Frontal cortex (tissue), 4 donors: ENCODE results near the gene MTUS2. TPM values are rescaled to one million over a fixed set of nuclear protein-coding genes. Genes with fewer than 3 reads are reported as not detected.

Experiments
- DNase-seq, 2 donors: peaks; one replicate each; pipeline ENCODE4 v3.0.0; 2012; ENCODE audit warnings: low spot score in 2 of 2
- FAIRE-seq: peaks from 2 replicates; lab custom pipeline; 2012; peaks lifted over from hg19 to GRCh38; lab: Jason Lieb, UNC
- total RNA-seq: library from RNA; depleted of rRNA; stranded (reverse); fragments of >200 nt; gene quantifications from one replicate; pipeline ENCODE4 v1.2.3, GENCODE V29; 2014
- donor health status: control.
- donor health status: control.
- donor health status: control.

MTUS2 gene
- total RNA-seq, 1 donor from 2014 or later: 7.3 TPM

DNA sequence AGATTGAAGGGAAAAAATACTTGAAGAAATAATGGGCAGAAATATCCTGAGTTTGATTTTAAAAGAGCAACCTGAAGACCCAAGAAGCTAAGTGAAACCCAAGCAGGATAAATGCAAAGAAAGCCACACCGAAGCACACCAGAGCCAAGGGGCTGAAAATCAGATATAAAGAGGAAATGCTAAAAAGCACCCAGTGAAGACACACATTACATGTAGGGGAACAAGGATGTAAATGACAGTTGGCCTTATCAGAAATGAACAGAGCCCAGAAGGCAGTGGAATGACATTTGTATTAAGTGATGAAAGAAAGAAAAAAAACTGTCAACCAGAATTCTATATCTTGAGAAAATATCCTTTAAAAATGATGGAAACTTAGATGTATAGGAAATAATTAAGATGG, 636.3 kb downstream of the MTUS2 start:
- FAIRE-seq (no peak), DNase-seq (no peak)

- no peak for DNase-seq
- FAIRE-seq: no peak
These were observed 637.2 kb downstream of the MTUS2 start for GRCh38 chr13:29457299-29457698.

DNA sequence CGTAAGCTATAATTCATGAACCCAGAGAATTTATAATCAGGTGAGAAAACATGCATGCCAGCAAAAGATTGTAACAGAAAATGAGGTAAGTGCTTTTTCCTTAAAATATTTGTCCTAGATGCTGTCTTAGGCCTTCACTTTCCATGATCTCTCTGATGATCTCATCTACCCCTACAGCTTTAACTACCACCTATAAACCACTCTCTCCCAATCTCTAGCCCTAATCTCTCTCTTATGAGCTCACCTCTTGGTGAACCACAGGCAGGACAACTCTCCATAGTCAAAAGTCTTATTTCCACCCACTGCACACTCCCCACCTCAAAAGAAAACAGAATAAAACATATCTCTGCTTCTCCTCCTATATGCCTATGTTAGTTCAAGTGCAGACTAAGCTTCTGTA, 638.3 kb downstream of the MTUS2 start:
- DNase-seq: no peak
- FAIRE-seq: no peak

DNA sequence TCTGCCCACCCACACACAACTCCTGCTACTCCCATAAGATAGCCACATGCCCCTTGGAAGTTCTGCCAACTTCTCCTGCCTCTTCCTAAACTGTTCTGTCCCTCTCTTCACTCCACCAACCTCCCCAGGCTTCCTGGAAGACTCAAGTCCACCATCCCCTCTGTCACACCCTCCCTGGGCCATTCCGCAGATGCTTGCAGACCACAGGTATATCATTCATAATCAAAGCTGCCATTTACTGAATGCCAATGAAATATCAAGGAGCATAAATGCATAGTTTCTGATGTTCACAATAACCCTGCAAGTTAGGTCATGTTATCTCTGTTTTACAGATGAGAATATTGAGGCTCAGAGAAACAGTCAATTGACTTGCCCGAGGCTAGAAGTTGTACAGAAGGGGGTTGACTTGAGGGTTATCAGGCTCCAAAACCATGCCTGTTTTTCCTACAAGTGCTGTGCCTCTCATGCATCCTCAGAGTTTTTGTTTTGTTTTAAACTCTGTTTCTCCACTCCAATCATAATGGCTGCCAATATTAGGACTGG, 639.7 kb downstream of the MTUS2 start:
- no peak for FAIRE-seq
- no peak for DNase-seq

- no peak for DNase-seq
- no peak for FAIRE-seq
These were observed 644.1 kb downstream of the MTUS2 start for GRCh38 chr13:29464105-29464679.

- no peak for FAIRE-seq
- no peak for DNase-seq
These were observed 645.7 kb downstream of the MTUS2 start for GRCh38 chr13:29465741-29466293.

DNA sequence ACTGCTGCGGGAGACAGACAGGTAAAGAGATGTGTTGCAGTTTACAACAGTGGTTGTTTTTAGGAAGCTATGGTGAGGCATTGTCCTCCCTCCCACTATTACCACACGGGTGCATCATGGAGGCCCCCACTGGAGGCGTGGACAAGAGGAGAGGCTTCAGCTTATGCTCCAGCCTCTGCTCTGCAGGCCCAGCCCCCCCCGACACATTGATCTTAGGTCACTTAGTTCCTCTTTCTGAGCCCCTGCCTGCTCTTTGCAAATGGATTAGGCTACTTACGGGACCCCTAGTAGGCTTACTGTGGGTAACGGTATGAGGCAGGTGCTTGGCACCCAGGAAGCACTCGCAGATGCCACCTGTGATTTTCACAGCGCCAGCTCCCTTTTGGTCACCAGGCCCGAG, 651.4 kb downstream of the MTUS2 start:
- no peak for FAIRE-seq
- DNase-seq: no peak

DNA sequence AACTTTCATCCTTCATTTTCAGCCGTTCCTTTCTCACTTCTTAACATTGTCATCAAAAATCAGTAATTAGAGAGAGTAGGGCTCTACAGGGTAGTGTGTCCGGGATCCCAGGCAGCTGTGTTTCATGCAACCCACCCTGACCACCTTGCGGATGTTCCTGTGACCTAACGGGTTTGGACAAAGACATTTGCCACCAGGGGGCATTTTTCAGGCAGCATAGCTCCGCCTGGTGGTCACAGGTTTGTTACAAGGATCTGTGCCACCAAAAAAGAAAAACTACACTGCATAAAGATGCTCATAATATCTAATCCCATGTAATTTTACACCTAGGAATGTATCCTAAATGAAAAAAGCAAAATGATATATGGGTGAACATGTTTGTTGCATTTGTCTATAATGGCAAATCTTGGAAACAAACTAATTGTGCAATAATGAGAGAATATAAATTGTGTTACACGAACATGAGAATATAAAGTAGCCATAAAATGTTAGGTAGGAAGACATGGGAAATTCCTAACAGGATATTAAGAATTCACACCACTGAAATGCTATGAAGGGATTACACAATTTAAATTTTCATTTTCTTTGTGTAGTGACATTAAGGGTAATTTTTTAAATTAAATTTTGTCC, 652.3 kb downstream of the MTUS2 start:
- DNase-seq: no peak
- FAIRE-seq: no peak

DNA sequence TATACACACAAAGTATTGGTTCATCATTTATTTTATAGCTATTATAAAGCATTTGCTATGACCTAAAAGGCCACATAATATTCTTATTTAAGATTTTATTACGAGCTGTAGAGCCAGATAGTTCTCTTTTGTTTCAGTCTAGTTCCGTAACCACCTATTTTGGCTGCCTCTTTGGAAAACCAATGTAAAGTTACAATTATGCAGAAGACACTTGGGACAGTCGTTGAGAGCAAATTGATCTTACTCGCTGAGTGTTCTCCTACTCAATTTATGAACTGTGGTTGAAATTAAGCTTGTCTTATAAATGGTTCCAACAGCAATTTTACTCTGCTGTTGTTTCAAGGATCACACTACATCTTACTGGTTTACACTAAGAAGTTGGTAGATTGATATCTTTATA, 653.0 kb downstream of the MTUS2 start:
- FAIRE-seq (no peak), DNase-seq (no peak)

- DNase-seq: no peak
- FAIRE-seq: no peak
These were observed 654.9 kb downstream of the MTUS2 start for GRCh38 chr13:29474991-29475390.

- no peak for DNase-seq
These were observed 655.9 kb downstream of the MTUS2 start for GRCh38 chr13:29476046-29476445.

DNA sequence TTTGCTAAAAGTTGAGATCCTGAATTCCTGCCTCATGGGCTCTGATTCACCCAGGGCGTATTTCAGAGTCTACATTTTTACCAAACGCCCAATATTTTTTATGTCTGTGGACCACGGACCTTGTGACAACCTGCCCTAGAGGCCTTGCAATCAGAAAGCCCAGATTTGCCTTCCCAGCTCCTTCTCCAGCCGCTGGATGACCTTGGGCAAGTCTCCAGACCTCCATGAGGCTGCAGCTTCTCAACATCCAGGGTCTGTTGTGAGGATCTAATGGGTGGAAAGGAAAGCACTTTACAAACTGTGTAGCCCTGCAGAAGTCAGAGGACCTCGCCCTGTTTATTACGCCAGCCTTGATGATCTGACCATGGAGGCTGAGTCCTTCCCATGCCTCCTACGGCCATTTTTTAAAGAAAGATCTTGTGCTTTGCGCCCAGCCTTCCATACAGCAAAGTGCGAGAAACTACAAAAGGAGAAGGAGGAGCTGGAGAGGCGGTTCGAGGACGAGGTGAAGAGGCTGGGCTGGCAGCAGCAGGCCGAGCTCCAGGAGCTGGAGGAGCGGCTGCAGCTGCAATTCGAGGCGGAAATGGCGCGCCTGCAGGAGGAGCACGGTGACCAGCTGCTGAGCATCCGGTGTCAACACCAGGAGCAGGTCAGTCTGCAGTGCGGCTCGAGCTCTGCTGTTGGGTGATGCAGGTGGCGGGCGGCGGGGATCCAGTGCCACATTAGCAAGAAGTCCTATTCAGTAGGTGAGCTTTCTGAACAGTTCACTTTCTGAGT, 659.8 kb downstream of the MTUS2 start:
- DNase-seq: no peak
- no peak for FAIRE-seq

More at GRCh38 chr13:29476046-29476445, 655.9 kb downstream of the MTUS2 start:
- no peak for FAIRE-seq

DNA sequence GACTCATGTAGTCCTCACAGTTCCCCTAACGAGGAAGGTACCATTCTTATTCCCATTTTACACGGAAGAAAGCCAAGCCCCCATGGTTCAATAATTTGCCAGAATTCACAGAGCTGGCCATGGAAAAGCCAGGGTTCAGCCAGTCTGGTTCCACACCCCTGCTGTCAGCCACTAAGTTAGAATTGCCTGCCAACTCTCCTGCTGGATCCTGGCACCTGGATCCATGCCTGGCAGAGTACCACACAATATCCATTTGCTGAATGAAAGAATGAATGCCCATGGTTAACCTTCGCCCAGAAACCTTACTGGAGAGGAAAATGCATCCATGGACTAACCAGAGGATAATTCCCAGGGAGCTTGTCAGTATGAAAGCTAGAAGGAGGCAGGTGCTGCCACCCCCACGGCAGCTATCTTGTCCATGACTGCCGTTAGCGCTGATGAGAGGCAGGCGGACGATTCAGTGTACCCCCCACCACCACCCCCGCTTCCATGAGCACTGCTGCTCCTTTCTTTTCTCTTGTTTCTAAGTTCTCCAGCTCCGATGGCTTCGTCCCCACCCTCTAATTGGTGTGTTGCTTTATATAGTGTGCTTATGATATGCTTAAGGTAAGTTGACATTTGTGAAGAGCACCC, 660.9 kb downstream of the MTUS2 start:
- FAIRE-seq (no peak), DNase-seq (no peak)

DNA sequence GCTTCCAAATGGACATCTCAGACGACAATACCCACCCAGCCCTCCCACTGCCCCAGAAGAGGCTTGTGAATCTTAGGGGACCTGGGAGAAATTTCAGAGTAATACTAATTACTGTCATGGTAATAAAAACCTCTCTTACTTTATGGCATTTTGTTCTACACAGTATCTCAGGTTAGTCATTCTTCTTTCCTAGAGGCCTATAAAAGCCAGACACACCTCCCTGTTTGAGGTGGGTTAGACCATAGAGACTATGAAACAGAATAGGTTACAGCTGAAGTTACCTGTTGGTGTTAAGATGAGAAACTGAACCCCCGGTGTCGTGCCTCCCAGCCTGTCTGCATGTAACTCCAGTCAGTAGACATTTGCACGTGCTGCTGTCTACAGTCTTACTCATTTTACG, 661.5 kb downstream of the MTUS2 start:
- DNase-seq (no peak), FAIRE-seq (no peak)

GRCh38 chr13:29482504-29482903, 662.4 kb downstream of the MTUS2 start:
- DNase-seq (no peak), FAIRE-seq (no peak)

DNA sequence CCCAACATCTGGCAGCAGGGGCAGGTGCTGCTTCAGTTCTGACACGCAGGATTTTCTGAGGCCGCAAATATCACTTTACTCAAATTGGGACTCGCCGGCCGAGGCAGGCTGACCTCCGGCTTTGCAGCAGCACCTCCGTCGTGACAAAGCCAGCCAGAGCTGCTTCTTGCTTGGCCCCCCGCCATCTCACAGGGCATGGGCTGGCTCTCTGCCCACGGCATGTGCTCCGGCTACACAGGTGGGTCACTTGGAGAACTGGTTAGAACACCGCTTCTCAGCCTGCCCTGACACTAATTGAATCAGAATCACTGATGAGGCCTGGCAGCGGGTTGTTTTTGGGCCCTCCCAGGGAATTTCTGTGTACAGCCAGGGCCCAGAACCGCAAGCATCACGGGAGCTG, 663.1 kb downstream of the MTUS2 start:
- FAIRE-seq (no peak), DNase-seq (no peak)

DNA sequence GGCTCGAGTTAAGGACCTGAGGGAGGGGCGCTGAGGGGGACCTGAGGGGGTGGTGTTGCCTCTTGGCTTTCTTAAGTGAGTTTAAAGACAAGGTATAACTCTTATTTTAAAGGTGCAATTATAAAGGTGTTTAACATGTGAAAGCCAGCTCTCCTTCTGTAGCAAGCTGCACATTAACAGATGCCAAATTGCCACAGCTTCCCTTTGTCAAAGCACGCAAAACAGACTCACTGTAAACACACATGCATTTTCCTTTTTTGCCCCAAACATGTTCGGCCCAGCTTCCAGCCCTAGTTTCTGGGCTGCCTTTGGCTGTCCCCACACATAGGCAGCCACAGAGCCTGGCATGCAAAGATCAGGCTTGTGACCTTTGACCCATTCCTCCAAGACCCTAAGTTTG, 663.5 kb downstream of the MTUS2 start:
- FAIRE-seq: no peak
- DNase-seq: no peak

DNA sequence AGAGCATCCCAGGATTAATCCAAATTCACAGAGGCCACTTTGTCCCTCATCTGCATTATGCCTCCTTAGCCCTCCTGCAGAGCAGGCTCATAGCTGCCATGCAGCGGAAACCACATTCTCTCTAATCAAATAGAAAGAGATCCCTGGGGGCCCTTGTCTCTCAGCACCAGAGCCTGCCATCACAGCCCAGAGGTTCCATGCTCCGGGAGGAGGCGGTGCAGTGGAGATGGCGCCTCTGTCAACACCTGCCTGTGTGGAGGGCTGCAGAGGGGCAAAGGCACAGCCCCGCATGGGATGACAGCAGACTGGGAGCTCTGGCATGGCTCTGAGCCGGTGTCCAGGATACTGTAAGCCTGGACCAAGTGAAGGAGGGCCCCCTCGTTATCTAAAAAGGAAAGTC, 664.1 kb downstream of the MTUS2 start:
- no peak for DNase-seq
- FAIRE-seq: no peak

DNA sequence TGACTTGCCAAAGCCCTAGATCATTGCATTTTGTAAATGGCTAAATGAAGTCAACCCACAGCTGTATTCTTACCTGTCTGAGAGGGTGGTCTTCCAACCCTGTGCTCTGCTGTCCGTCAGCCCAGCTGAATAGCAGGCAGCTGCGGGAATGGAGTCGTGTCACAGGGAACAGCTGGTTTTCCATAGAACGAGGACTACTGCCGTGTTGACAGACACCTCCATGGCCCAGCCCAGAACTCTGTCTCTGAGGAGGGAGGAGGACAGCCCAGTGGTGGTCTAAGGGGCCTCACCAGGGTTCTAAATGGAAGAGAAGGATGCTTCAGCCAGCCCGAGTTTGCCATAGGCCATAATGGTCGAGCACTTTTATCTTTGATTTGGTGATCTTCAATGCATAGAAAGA, 664.7 kb downstream of the MTUS2 start:
- no peak for DNase-seq
- FAIRE-seq: no peak

GRCh38 chr13:29486551-29486950, 666.4 kb downstream of the MTUS2 start:
- DNase-seq: no peak
- no peak for FAIRE-seq
